Testis (tissue), 2 donors: ENCODE data around the gene ACOX1.

ENCODE experiments used
- CTCF ChIP-seq, 3 experiments: fragments of 450-650 bp in 2 of 3; fragments of 200-600 bp in 1 of 3; sonication (generic) in 1 of 3; IDR thresholded peaks; one replicate each; pipeline ENCODE4 v1.5.1; 2016 to 2019; ENCODE audit warnings: antibody characterized with exemption in 3 of 3, mild to moderate bottlenecking in 2 of 3, moderate library complexity in 1 of 3
- POLR2A ChIP-seq: fragments of 450-650 bp; IDR thresholded peaks from one replicate; pipeline ENCODE4 v1.6.1; 2017; ENCODE audit warnings: antibody characterized with exemption, mild to moderate bottlenecking, moderate library complexity

DNA sequence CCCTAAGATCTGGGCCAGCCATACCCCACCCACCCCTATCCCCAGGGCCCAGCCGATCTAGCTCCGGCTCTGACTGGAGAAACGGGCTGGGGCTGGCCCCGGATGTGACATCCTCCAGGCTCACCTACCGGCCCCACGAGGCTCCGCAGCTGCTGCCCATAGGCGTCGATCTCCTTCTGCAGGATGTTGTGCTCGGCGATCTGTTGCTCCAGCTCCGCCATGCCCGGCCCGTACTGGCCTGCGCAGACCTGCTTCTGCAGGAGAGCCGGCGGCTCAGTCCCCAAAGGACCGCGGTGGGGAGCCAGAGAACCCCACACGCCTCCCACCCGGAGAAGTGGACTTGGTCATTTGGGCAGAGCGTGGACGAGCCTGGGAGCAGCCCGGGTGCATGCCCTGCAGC is 43.3 kb upstream of the ACOX1 start:
- TF ChIP-seq CTCF (IDR thresholded peaks at IDR 0.05) (no peak), POLR2A (no peak)
